Measurements from ENCODE around the gene PDZRN3.

DNA sequence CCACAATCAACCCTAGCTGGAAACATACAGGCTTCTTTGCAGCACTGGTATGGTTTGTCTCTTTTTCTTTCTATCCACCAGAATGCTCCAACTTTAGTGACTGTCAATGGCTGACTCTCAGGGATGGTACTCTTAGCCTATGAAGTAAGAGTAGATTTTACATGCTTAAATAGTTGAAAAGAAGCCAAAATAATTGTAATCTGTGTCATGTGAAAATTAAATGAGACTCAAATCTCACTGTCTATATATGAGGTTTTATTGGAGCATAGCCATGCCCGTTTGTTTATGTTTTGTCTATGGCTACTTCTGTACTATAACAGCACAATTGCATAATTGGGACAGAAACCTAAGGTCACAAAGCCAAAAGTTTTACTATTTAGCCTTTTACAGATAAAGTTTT lies 29.1 kb upstream of the PDZRN3 start:
- TF ChIP-seq, protein P1, sequence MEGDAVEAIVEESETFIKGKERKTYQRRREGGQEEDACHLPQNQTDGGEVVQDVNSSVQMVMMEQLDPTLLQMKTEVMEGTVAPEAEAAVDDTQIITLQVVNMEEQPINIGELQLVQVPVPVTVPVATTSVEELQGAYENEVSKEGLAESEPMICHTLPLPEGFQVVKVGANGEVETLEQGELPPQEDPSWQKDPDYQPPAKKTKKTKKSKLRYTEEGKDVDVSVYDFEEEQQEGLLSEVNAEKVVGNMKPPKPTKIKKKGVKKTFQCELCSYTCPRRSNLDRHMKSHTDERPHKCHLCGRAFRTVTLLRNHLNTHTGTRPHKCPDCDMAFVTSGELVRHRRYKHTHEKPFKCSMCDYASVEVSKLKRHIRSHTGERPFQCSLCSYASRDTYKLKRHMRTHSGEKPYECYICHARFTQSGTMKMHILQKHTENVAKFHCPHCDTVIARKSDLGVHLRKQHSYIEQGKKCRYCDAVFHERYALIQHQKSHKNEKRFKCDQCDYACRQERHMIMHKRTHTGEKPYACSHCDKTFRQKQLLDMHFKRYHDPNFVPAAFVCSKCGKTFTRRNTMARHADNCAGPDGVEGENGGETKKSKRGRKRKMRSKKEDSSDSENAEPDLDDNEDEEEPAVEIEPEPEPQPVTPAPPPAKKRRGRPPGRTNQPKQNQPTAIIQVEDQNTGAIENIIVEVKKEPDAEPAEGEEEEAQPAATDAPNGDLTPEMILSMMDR (IDR thresholded peaks at IDR 0.05): no peak
- TF ChIP-seq EP300 (IDR thresholded peaks at IDR 0.05): no peak
- no peak for TF ChIP-seq POLR2A (IDR thresholded peaks at IDR 0.05)
